Suprapubic skin (tissue), 2 donors: ENCODE measurements around the gene ADAR.

Experiments used
- EP300 ChIP-seq: sonication (generic); formaldehyde crosslinking; IDR thresholded peaks from one replicate; pipeline ENCODE4 v1.6.1; 2017; ENCODE audit warnings: antibody characterized with exemption
- POLR2A ChIP-seq, 2 donors: fragments of 450-650 bp; IDR thresholded peaks; one replicate each; pipeline ENCODE4 v1.6.1; 2017; ENCODE audit warnings: antibody characterized with exemption in 2 of 2, mild to moderate bottlenecking in 2 of 2, moderate library complexity in 2 of 2

- TF ChIP-seq EP300 (no peak), POLR2A (IDR thresholded peaks at IDR 0.05) (no peak)
Observed at GRCh38 chr1:154603317-154603716, 4.7 kb downstream of the ADAR start.
